ENCODE measurements around the gene CLCN3. TPM values are rescaled to one million over a fixed set of nuclear protein-coding genes. Genes with fewer than 3 reads are reported as not detected.

The CLCN3 gene
- total and polyA plus RNA-seq, 9 of the 15 experiments (the other 6 are each of a cell fraction or from before 2014, with no cell fraction given) = 12.7 to 60.6 (median 38.5) TPM

DNA sequence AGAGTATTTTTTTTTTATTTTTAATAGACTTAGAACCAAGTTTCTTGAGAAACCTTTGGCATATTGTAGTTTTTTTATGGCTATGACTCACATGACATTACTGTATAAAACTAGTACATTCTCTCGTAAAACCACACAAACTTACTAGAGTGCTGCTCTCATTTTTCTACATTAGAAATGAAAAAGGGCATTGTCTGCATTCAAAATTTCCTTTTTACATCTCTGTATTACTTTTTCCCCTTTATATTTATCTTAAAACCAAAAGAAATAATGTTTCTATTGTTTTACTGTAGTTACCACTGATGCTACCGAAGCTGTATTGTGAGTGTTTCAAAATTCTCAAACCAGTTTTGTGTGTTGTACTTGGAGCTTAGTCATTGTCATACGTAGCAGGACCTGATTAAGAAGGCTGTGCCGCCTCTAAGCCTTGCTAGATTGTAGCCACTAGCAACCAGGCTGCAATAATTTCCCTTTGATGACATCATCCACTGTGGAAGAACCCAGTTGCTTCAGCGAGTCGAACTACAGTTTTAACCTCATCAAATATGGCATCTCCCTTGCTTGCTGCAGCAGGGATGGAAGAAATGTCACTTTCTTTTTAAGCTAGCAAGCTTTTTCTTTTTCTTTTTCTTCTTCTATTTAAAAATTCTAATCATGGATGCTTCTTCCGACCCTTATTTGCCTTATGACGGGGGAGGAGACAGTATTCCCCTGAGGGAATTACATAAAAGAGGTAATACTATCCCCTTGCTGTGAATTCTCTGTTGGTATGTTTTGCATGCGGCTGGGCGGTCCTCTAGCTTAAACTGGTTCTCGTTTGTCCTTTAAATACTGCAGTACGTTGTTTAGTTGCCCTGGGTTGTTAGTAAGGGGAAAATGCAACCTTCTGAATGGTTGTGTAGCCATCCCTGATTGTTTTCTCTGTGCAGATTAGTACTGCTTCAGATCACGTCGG lies 39.6 kb downstream of the CLCN3 start (continued):
- TF ChIP-seq ETS2 (tag; IDR thresholded peaks at IDR 0.05; ENCODE audit: borderline replicate concordance, poor library complexity, severe bottlenecking) (no peak), ZNF217 (CRISPR knock-in tag; IDR thresholded peaks at IDR 0.05) (no peak), JUN (IDR thresholded peaks at IDR 0.05; ENCODE audit: borderline replicate concordance, low read depth, low read length) (peak; percentile 97), JUN (CRISPR knock-in tag; IDR thresholded peaks at IDR 0.05; ENCODE audit: borderline replicate concordance) (peak; percentile 47; the same call in 1 of the 2 replicates), L3MBTL2 (IDR thresholded peaks at IDR 0.05) (peak; percentile 49; the same call in 1 of the 2 replicates), NFRKB (IDR thresholded peaks at IDR 0.05; ENCODE audit: low read depth) (peak; percentile 96), MAFK (IDR thresholded peaks at IDR 0.05; ENCODE audit: low read length) (peak; percentile 88), EP400 (IDR thresholded peaks at IDR 0.05) (peak; percentile 88), DEAF1 (CRISPR knock-in tag; IDR thresholded peaks at IDR 0.05) (no peak), KAT2B (IDR thresholded peaks at IDR 0.05; ENCODE audit: low read depth, low read length) (no peak), MCM7 (IDR thresholded peaks at IDR 0.05) (no peak), POLR2AphosphoS5 (IDR thresholded peaks at IDR 0.05; ENCODE audit: control insufficient read depth, insufficient read depth, low read depth, low read length) (peak; percentile 67; the same call in 1 of the 2 replicates), ELF4 (CRISPR knock-in tag; IDR thresholded peaks at IDR 0.05) (no peak), SREBF2 (CRISPR knock-in tag; IDR thresholded peaks at IDR 0.05) (no peak), PURB (CRISPR knock-in tag; IDR thresholded peaks at IDR 0.05; ENCODE audit: low read depth) (no peak), BRCA1 (IDR thresholded peaks at IDR 0.05) (no peak), BRCA1 (CRISPR knock-in tag; IDR thresholded peaks at IDR 0.05) (no peak), CSDE1 (IDR thresholded peaks at IDR 0.05) (peak in 1 of 2 experiments; percentile 92; a peak in 2 of 4 replicates), ATF3 (IDR thresholded peaks at IDR 0.05) (peak; percentile 100), ATF3 (CRISPR knock-in tag; conservative IDR thresholded peaks at IDR 0.05) (peak; percentile 96)
- TF ChIP-seq, protein P1, sequence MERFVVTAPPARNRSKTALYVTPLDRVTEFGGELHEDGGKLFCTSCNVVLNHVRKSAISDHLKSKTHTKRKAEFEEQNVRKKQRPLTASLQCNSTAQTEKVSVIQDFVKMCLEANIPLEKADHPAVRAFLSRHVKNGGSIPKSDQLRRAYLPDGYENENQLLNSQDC (CRISPR knock-in tag; IDR thresholded peaks at IDR 0.05) = 0 out of 2 replicates have a peak, but pooled peaks have one; percentile 30
- TF ChIP-seq, protein P2, sequence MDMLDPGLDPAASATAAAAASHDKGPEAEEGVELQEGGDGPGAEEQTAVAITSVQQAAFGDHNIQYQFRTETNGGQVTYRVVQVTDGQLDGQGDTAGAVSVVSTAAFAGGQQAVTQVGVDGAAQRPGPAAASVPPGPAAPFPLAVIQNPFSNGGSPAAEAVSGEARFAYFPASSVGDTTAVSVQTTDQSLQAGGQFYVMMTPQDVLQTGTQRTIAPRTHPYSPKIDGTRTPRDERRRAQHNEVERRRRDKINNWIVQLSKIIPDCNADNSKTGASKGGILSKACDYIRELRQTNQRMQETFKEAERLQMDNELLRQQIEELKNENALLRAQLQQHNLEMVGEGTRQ (CRISPR knock-in tag; IDR thresholded peaks at IDR 0.05) = no peak
- TF ChIP-seq, protein P3, sequence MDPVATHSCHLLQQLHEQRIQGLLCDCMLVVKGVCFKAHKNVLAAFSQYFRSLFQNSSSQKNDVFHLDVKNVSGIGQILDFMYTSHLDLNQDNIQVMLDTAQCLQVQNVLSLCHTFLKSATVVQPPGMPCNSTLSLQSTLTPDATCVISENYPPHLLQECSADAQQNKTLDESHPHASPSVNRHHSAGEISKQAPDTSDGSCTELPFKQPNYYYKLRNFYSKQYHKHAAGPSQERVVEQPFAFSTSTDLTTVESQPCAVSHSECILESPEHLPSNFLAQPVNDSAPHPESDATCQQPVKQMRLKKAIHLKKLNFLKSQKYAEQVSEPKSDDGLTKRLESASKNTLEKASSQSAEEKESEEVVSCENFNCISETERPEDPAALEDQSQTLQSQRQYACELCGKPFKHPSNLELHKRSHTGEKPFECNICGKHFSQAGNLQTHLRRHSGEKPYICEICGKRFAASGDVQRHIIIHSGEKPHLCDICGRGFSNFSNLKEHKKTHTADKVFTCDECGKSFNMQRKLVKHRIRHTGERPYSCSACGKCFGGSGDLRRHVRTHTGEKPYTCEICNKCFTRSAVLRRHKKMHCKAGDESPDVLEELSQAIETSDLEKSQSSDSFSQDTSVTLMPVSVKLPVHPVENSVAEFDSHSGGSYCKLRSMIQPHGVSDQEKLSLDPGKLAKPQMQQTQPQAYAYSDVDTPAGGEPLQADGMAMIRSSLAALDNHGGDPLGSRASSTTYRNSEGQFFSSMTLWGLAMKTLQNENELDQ (CRISPR knock-in tag; IDR thresholded peaks at IDR 0.05; ENCODE audit: borderline replicate concordance) = no peak

All from K562 (cell line).